Lower lobe of right lung (tissue), 2 donors: Measurements from ENCODE around the gene ATG16L1. TPM values are rescaled to one million over a fixed set of nuclear protein-coding genes. Genes with fewer than 3 reads are reported as not detected.

ENCODE experiments used
- ATAC-seq, 2 donors: fragments of 200-7000 bp; cut with Tn5 transposase; one replicate each; pipeline ENCODE4 v1.9.1; 2020 to 2022; ENCODE audit warnings: mild to moderate bottlenecking in 2 of 2, moderate library complexity in 2 of 2
- DNase-seq: peaks from one replicate; pipeline ENCODE4 v3.0.0-alpha.2; 2020
- H3K27ac ChIP-seq: fragments of 200-600 bp; one replicate; pipeline ENCODE4 v1.8.0; 2022
- H3K27me3 ChIP-seq: fragments of 200-600 bp; one replicate; pipeline ENCODE4 v1.8.0; 2022; ENCODE audit warnings: low read depth
- H3K36me3 ChIP-seq: fragments of 200-600 bp; one replicate; pipeline ENCODE4 v1.8.0; 2022; ENCODE audit warnings: mild to moderate bottlenecking
- H3K4me1 ChIP-seq: fragments of 200-600 bp; one replicate; pipeline ENCODE4 v1.8.0; 2022
- H3K4me3 ChIP-seq: fragments of 200-600 bp; one replicate; pipeline ENCODE4 v1.8.0; 2022; ENCODE audit warnings: mild to moderate bottlenecking
- H3K9me3 ChIP-seq: fragments of 200-600 bp; one replicate; pipeline ENCODE4 v1.8.0; 2022
- intact Hi-C: fragments of 100-400 bp; cut with DNase I; formaldehyde crosslinking; loops from one replicate; pipeline ENCODE4 v1.11.0; 2022
- total RNA-seq: library from RNA; stranded (reverse); fragmentation: NEBNext Ultra II Directional; extraction: Animal tissue kit (Norgen Biotek cat#: 25700); gene quantifications from one replicate; pipeline ENCODE4 v1.2.1, GENCODE V29; 2021
- TF ChIP-seq, protein P1 (sequence below): fragments of 200-600 bp; IDR thresholded peaks from one replicate; pipeline ENCODE4 v1.8.0; 2022; ENCODE audit warnings: antibody characterized with exemption, mild to moderate bottlenecking
- donor health status: DM: no; HTN: yes; CAD: no; lungs with severe emphysema.

The ATG16L1 gene
- total RNA-seq, 1 donor from 2014 or later: 21.4 TPM

DNA sequence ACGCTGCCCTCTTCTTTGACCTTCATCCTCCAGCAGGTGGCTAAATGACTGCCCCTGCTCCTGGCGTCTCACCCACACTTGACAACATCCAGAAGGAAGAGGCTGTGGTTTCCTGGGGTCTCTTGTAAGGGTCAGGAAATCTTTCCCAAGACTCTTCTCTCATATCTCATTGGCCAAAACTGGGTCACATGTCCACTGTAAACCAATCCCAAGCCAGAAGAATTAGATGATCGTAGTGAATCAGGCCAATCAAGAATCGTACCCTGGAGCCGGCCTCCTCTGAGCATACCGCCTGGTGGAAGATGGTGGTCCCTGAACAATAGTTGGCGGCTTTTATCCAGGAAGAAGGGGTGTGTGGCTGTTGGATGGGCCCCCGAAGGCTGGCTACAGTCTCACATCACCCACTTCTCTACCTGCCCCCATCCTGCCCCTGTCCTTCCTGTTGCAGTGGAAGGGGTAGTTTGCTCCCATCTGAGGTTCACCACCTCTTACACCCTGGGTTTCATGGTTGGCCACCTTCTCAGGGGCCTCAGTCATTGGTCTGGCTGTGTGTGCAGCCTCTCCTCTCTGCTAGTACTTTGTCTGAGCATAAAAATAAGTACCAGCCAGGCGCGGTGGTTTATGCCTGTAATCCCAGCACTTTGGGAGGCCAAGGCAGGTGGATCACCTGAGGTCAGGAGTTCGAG lies 59.9 kb downstream of the ATG16L1 start:
- TF ChIP-seq, protein P1, sequence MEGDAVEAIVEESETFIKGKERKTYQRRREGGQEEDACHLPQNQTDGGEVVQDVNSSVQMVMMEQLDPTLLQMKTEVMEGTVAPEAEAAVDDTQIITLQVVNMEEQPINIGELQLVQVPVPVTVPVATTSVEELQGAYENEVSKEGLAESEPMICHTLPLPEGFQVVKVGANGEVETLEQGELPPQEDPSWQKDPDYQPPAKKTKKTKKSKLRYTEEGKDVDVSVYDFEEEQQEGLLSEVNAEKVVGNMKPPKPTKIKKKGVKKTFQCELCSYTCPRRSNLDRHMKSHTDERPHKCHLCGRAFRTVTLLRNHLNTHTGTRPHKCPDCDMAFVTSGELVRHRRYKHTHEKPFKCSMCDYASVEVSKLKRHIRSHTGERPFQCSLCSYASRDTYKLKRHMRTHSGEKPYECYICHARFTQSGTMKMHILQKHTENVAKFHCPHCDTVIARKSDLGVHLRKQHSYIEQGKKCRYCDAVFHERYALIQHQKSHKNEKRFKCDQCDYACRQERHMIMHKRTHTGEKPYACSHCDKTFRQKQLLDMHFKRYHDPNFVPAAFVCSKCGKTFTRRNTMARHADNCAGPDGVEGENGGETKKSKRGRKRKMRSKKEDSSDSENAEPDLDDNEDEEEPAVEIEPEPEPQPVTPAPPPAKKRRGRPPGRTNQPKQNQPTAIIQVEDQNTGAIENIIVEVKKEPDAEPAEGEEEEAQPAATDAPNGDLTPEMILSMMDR: no peak
- Histone ChIP-seq H3K27me3 (no peaks in the 10 kb centered on the region), H3K4me1 (no peaks in the 10 kb centered on the region), H3K9me3 (no peaks in the 10 kb centered on the region), H3K36me3 (no peaks in the 10 kb centered on the region), H3K4me3 (no peak overlapping the region), H3K27ac (no peak overlapping the region)
- DNase-seq: no peak
- ATAC-seq: no peak
- intact Hi-C loops: no loop called here

DNA sequence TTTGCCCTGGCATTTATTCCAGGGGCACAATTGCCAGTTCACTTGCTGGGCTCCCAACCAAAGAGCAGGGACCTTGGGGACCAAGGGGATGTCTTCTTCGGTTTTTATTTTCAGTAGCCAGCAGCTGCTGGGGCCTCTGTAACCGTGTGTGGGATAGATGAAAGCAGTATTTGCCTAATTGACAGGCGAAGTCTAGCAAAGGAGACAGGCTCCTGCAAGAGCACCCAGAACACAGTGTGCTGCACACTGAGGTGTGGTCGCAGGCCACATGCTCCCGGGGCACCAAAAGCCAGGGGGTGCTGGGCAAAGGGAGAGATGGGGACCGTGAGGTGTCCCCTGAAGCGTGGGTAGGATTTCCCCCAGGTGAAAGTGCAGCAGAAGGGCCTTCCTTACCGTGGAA lies 61.4 kb downstream of the ATG16L1 start:
- H3K4me3 ChIP-seq: no peak overlapping the region
- H3K27ac ChIP-seq: no peak overlapping the region
- intact Hi-C loops: no loop called here
- DNase-seq (no peak), ATAC-seq (no peak)
- H3K27me3 ChIP-seq: no peaks in the 10 kb centered on the region
- TF ChIP-seq, protein P1: no peak
- no peaks in the 10 kb centered on the region for H3K4me1 ChIP-seq
- no peaks in the 10 kb centered on the region for H3K9me3 ChIP-seq
- no peaks in the 10 kb centered on the region for H3K36me3 ChIP-seq

DNA sequence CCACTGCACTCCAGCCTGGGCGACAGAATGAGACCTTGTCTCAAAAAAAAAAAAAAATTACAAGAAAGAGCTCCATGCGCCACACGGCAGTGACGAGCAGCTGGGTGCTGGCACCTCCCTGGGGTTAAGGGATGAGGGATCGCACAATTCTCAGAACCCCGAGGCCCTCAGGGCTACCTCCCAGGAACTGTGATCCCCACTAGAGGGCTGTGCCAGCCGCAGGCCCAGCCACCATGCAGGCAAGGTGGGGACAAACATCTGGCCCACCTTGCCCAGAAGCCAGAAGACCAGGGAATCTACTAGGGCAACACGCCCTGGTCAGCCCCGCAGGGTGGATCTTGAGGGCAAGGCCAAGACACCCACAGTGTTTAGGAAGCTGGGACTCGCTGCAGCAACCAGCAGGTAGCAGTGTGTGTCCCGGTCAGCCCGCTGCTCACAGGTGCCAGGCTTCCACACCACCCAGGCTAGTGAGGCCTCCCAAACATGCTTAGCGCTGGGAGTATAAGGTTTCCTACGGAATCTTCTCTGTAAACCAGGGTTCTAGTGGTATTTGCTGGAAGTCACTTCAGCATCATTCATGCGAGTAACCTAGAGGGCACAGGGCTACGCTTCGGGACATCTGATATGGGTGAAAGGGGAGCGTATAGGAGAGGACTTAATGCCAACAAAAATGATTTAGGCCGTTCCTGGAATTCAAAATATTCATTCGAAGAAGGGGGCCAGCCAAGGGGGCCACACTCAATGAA lies 62.9 kb downstream of the ATG16L1 start:
- no peak overlapping the region for H3K4me3 ChIP-seq
- H3K36me3 ChIP-seq: no peaks in the 10 kb centered on the region
- intact Hi-C loops: no loop called here
- TF ChIP-seq, protein P1: no peak
- H3K27ac ChIP-seq: no peak overlapping the region
- no peaks in the 10 kb centered on the region for H3K4me1 ChIP-seq
- ATAC-seq (no peak), DNase-seq (no peak)
- H3K9me3 ChIP-seq: no peaks in the 10 kb centered on the region
- H3K27me3 ChIP-seq: no peaks in the 10 kb centered on the region

DNA sequence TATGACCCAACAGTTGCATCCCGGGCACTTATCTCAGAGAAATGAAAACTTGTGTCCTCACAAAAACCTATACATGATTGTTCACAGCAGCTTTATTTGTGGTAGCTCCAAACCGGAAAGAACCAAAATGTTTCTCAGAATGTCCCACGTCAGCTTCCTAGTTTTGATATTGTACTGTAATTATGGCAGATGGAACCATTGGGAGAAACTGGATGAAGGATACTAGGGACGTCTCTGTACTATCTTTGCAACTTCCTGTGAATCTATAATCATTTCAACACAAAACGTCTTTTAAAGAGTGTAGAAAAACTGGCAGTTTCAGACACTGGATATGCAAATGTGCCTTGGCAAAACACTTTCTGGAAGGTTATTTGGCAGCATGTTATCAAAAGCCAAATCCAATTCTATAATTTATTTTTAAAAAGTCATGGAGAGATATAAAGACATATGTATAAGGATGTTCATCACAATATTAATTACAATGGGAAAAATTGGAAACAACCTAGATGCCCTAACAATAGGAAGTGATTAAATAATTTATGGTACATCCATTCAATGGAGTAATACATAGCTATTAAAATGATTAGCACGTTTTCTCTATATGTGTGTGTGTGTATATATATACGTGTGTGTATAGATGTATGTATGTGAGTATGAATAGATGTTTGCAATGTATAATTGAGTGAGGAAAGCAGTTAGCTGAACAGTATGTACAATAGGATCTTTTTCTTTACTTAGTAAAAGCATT lies 65.9 kb downstream of the ATG16L1 start:
- no peaks in the 10 kb centered on the region for H3K27me3 ChIP-seq
- ATAC-seq: no peak
- no peak for DNase-seq
- no peak overlapping the region for H3K4me3 ChIP-seq
- TF ChIP-seq, protein P1: no peak
- H3K9me3 ChIP-seq: no peaks in the 10 kb centered on the region
- intact Hi-C loops: no loop called here
- no peaks in the 10 kb centered on the region for H3K4me1 ChIP-seq
- no peaks in the 10 kb centered on the region for H3K36me3 ChIP-seq
- H3K27ac ChIP-seq: no peak overlapping the region

DNA sequence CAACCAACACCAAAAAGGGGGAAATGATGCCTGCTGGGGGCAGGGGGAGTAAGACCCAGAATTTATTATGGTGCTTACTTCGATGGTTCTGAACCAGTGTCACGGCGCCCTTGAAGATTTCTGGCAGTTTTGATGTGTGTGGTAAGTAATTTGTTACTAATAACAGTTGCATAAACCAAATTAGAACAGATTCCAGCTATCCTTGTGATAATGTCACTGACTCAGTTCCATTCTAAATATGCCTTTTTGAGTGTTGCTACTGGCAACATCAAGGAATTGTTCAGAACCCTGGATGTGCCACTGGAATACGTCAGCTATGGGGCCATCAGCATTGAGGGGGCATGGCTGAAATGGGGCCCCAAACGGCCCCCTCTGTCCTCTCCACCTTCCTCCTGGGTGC lies 67.8 kb downstream of the ATG16L1 start:
- no peak overlapping the region for H3K4me3 ChIP-seq
- TF ChIP-seq, protein P1: no peak
- ATAC-seq: no peak
- intact Hi-C loops: no loop called here
- no peak for DNase-seq
- H3K36me3 ChIP-seq: no peaks in the 10 kb centered on the region
- no peaks in the 10 kb centered on the region for H3K27me3 ChIP-seq
- no peak overlapping the region for H3K27ac ChIP-seq
- no peaks in the 10 kb centered on the region for H3K9me3 ChIP-seq
- H3K4me1 ChIP-seq: no peaks in the 10 kb centered on the region
